ENCODE data around the gene PLXDC2.
"Not testable (repeated sequence)": the region's sequence is repeated elsewhere in the genome, so short reads cannot be mapped to it uniquely, and the experiment has no call there.

The PLXDC2 gene

GRCh38 chr10:19816411-19817230 lies at the start of gene PLXDC2:
PLXDC2 (plus strand) TSS chr10:19816432.
- no peak for TF ChIP-seq CTCF (IDR thresholded peaks at IDR 0.05; ENCODE audit: unreplicated experiment in 3 of 3)
- Mint-ChIP-seq H3K9me3 (no peaks in the 10 kb centered on the region), H3K27me3 (ENCODE audit: low read depth) (peaks cover 22% of the 10 kb centered on the region), H3K4me3 (peak within 1 kb of the TSS; percentile 95 to 99 (median 97)), H3K36me3 (ENCODE audit: low read depth) (peaks cover 12% of the 10 kb centered on the region), H3K27ac (peak within 1 kb of the TSS; percentile 89 to 98 (median 98)), H3K4me1 (peaks cover 48% of the 10 kb centered on the region)

DNA sequence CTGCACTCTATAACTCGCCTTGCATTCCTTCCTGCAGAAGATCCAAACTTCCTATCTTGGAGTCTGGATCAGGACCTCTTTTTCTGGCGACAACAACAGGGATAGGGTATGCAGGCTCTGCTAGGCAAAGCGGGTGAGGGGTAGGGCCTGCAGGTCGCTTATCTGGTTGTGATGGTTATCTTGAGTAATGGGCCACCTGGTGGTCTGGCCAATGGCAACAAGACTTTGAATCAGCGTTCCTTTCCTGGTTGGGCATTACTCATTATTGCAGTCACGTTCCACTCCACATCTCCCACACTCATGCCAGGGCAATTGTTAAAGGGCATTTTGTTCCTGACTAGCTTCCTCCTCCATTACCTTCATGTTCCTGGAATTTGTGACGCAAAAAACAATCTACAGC lies 48.4 kb upstream of the PLXDC2 start:
- H3K4me1 Mint-ChIP-seq: peaks cover 5% of the 10 kb centered on the region
- H3K27me3 Mint-ChIP-seq (ENCODE audit: low read depth): no peaks in the 10 kb centered on the region
- H3K36me3 Mint-ChIP-seq (ENCODE audit: low read depth): no peaks in the 10 kb centered on the region
- TF ChIP-seq CTCF (IDR thresholded peaks at IDR 0.05; ENCODE audit: unreplicated experiment in 3 of 3): peak in 1 of 3 experiments; percentile 10
- no peaks in the 10 kb centered on the region for H3K9me3 Mint-ChIP-seq
- H3K4me3 Mint-ChIP-seq: no peak overlapping the region
- H3K27ac Mint-ChIP-seq: peak overlapping the region in 2 of 3 experiments; percentile 7 to 13

- H3K36me3 Mint-ChIP-seq (ENCODE audit: low read depth); H3K4me1 Mint-ChIP-seq; H3K4me3 Mint-ChIP-seq; H3K27ac Mint-ChIP-seq; H3K27me3 Mint-ChIP-seq (ENCODE audit: low read depth); H3K9me3 Mint-ChIP-seq: not testable (repeated sequence)
These were observed 46.4 kb upstream of the PLXDC2 start for GRCh38 chr10:19769826-19770225.

- no peak for TF ChIP-seq CTCF (IDR thresholded peaks at IDR 0.05; ENCODE audit: unreplicated experiment in 3 of 3)
- H3K36me3 Mint-ChIP-seq (ENCODE audit: low read depth): no peaks in the 10 kb centered on the region
- H3K27me3 Mint-ChIP-seq (ENCODE audit: low read depth): no peaks in the 10 kb centered on the region
- H3K4me3 Mint-ChIP-seq: no peak overlapping the region
- no peaks in the 10 kb centered on the region for H3K4me1 Mint-ChIP-seq
- no peaks in the 10 kb centered on the region for H3K9me3 Mint-ChIP-seq
- no peak overlapping the region for H3K27ac Mint-ChIP-seq
These were observed 43.3 kb upstream of the PLXDC2 start for GRCh38 chr10:19772972-19773371.

GRCh38 chr10:19775296-19775695 lies 40.9 kb upstream of the PLXDC2 start:
- Mint-ChIP-seq H3K27ac (no peak overlapping the region), H3K4me1 (no peaks in the 10 kb centered on the region), H3K36me3 (ENCODE audit: low read depth) (no peaks in the 10 kb centered on the region), H3K27me3 (ENCODE audit: low read depth) (no peaks in the 10 kb centered on the region), H3K4me3 (no peak overlapping the region), H3K9me3 (no peaks in the 10 kb centered on the region)
- no peak for TF ChIP-seq CTCF (IDR thresholded peaks at IDR 0.05; ENCODE audit: unreplicated experiment in 3 of 3)

- no peak for TF ChIP-seq CTCF (IDR thresholded peaks at IDR 0.05; ENCODE audit: unreplicated experiment in 3 of 3)
- no peaks in the 10 kb centered on the region for H3K4me1 Mint-ChIP-seq
- no peaks in the 10 kb centered on the region for H3K9me3 Mint-ChIP-seq
- no peaks in the 10 kb centered on the region for H3K27me3 Mint-ChIP-seq (ENCODE audit: low read depth)
- no peaks in the 10 kb centered on the region for H3K36me3 Mint-ChIP-seq (ENCODE audit: low read depth)
- H3K27ac Mint-ChIP-seq: no peak overlapping the region
- no peak overlapping the region for H3K4me3 Mint-ChIP-seq
These were observed 38.4 kb upstream of the PLXDC2 start for GRCh38 chr10:19777806-19778205.
